ENCODE measurements around the gene GLTP.

Gene GLTP

GRCh38 chr12:109926016-109926415 is 45.7 kb upstream of the GLTP start:
- Histone ChIP-seq H3K4me3 (no peak overlapping the region), H3K27ac (no peak overlapping the region), H3K4me1 (no peaks in the 10 kb centered on the region), H3K36me3 (peaks cover 9 to 82% (median 14%) of the 10 kb centered on the region in 3 donors), H3K27me3 (no peaks in the 10 kb centered on the region), H3K9me3 (no peaks in the 10 kb centered on the region)
- no peak for DNase-seq
- TF ChIP-seq, protein P1, sequence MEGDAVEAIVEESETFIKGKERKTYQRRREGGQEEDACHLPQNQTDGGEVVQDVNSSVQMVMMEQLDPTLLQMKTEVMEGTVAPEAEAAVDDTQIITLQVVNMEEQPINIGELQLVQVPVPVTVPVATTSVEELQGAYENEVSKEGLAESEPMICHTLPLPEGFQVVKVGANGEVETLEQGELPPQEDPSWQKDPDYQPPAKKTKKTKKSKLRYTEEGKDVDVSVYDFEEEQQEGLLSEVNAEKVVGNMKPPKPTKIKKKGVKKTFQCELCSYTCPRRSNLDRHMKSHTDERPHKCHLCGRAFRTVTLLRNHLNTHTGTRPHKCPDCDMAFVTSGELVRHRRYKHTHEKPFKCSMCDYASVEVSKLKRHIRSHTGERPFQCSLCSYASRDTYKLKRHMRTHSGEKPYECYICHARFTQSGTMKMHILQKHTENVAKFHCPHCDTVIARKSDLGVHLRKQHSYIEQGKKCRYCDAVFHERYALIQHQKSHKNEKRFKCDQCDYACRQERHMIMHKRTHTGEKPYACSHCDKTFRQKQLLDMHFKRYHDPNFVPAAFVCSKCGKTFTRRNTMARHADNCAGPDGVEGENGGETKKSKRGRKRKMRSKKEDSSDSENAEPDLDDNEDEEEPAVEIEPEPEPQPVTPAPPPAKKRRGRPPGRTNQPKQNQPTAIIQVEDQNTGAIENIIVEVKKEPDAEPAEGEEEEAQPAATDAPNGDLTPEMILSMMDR (IDR thresholded peaks at IDR 0.05), result no peak
- intact Hi-C loops (cut with DNase I; ENCODE audit: low total_unique reads), result no loop called here

DNA sequence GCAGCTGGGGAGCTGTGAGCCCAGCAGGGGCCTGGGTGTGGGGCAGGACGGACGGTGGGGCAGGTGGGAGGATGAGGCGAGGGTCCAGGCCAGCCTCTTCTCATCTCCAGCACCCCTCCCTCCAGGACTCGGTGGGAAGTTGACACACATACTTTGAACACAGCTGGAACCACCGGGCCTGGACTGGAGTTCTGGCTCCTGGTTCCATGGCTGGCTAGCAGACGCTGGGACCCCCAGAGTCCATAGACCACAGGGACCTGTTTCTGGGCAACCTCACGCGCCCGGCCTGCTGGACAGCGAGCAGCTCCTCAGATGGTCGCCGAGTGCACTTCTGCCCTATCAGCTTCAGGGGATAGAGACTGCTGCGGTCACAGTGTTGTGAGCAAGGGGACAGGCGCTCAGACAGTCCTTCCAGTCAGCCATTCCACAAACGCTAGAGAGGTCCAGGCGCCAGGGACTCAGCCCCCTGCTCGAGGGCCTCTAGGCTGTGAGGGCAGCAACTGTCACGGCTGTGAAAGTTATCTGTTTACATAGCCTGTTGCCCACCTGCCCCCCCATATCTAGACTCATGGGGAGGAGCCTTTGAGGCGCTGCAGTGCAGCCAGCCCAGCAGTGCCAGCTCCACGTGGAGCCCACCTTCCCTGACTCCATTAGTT is 45.0 kb upstream of the GLTP start:
- intact Hi-C loops (cut with DNase I; ENCODE audit: low total_unique reads), result no loop called here
- Histone ChIP-seq H3K27me3 (no peaks in the 10 kb centered on the region), H3K9me3 (no peaks in the 10 kb centered on the region), H3K36me3 (peaks cover 4 to 82% (median 16%) of the 10 kb centered on the region in 3 donors), H3K27ac (no peak overlapping the region), H3K4me3 (no peak overlapping the region), H3K4me1 (no peaks in the 10 kb centered on the region)
- DNase-seq, result no peak
- TF ChIP-seq, protein P1 (IDR thresholded peaks at IDR 0.05), result no peak

DNA sequence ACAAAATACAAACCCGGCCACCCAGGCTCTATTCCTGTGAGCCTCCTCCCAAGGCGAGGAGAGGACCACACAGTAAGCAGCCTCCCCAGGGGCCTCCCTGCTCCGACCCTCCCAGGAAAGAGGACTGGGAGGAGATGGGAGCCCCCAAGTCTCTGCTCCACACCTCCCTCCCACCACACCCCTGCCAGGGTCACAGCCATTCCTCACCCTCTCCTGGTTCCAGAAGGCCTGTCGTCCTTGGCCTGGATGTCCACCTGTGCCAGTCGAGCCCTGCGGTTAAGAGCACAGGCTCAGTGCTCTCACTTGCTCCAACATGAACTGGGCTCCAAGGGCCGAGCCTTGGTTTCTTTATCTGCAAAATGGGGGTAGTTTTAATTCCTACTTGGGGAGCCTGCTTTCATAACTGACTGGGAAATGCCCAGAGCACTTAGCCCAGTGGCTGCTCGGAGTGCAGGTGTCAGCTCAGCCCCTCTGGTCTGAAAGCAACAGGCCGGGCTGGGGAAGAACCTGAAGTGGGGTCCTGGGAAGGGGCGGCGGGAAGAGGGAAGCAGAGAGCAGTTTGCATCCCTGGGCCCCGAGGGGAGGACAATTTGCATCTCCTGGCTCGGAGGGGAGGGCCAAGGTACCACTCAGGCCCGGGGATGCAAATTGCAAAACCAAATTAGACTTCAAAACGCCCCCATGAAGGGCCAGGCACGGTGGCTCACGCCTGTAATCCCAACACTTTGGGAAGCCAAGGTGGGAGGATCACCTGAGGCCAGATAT is 43.3 kb upstream of the GLTP start:
- no peaks in the 10 kb centered on the region for H3K9me3 ChIP-seq
- TF ChIP-seq, protein P1 (IDR thresholded peaks at IDR 0.05), result no peak
- no peaks in the 10 kb centered on the region for H3K4me1 ChIP-seq

GRCh38 chr12:109923038-109923437 is 42.7 kb upstream of the GLTP start:
- TF ChIP-seq, protein P1 (IDR thresholded peaks at IDR 0.05), result no peak
- peaks cover 3 to 82% (median 37%) of the 10 kb centered on the region in 3 donors for H3K36me3 ChIP-seq
- H3K27me3 ChIP-seq, result no peaks in the 10 kb centered on the region
- H3K4me1 ChIP-seq, result no peaks in the 10 kb centered on the region
- no peak overlapping the region for H3K27ac ChIP-seq
- H3K4me3 ChIP-seq, result no peak overlapping the region
- intact Hi-C loops (cut with DNase I; ENCODE audit: low total_unique reads), result no loop called here
- DNase-seq, result peak in 1 of 2 donors; percentile 44
- H3K9me3 ChIP-seq, result no peaks in the 10 kb centered on the region

More for the DNA sequence above, 43.3 kb upstream of the GLTP start:
- Histone ChIP-seq H3K27ac (no peak overlapping the region), H3K36me3 (peaks cover 4 to 82% (median 33%) of the 10 kb centered on the region in 3 donors), H3K27me3 (no peaks in the 10 kb centered on the region), H3K4me3 (no peak overlapping the region)
- no peak for DNase-seq
- intact Hi-C loops (cut with DNase I; ENCODE audit: low total_unique reads), result no loop called here

DNA sequence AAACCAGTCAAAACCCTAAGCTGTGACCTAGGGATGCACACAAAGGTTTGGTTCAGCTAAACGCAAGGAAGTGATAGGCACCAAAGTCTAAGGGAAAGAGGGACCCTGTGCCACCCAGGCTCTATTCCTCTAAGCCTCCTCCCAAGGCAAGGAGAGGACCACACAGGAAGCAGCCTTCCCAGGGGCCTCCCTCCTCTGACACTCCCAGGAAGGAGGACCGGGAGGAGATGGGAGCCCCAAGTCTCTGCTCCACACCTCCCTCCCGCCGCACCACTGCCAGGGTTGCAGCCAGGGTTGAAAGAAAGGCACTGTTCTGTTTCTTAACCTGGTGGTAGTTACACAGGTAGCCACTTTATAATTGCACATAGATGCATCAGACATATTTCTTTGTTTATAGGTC is 41.6 kb upstream of the GLTP start:
- DNase-seq, result no peak
- Histone ChIP-seq H3K27me3 (no peaks in the 10 kb centered on the region), H3K4me3 (no peak overlapping the region), H3K4me1 (no peaks in the 10 kb centered on the region), H3K9me3 (no peaks in the 10 kb centered on the region), H3K27ac (no peak overlapping the region), H3K36me3 (peaks cover 6 to 87% (median 46%) of the 10 kb centered on the region in 3 donors)
- intact Hi-C loops (cut with DNase I; ENCODE audit: low total_unique reads), result no loop called here
- TF ChIP-seq, protein P1 (IDR thresholded peaks at IDR 0.05), result no peak
